CD4-positive, alpha-beta T cell treated with Interleukin-17A for 1 hour (primary cell): ENCODE measurements around the gene WDR76.
"Not testable (repeated sequence)": the region's sequence is repeated elsewhere in the genome, so short reads cannot be mapped to it uniquely, and the experiment has no call there.

ENCODE experiments used
- DNase-seq: peaks from one replicate; pipeline ENCODE4 v3.0.0-alpha.2; 2020

Gene WDR76

GRCh38 chr15:43826508-43827341, at the start of gene WDR76:
Gene WDR76 (plus strand): TSS chr15:43827002. CDS start chr15:43827033, 31 bp downstream.
- peak; percentile 76 for DNase-seq

- DNase-seq = peak; percentile 88
These were observed 49.4 kb upstream of the WDR76 start for GRCh38 chr15:43777267-43777914.

- no peak for DNase-seq
These were observed 47.8 kb upstream of the WDR76 start for GRCh38 chr15:43779016-43779415.

- DNase-seq = no peak
These were observed 37.4 kb upstream of the WDR76 start for GRCh38 chr15:43789409-43789808.

GRCh38 chr15:43791993-43792760, 34.6 kb upstream of the WDR76 start, which contains the start of gene SERF2:
Gene SERF2 (plus strand): TSS chr15:43792320. CDS start chr15:43792377, 57 bp downstream.
- peak; percentile 100 for DNase-seq

GRCh38 chr15:43792761-43793476, 33.9 kb upstream of the WDR76 start:
- peak; percentile 59 for DNase-seq

- no peak for DNase-seq
These were observed 33.2 kb upstream of the WDR76 start for GRCh38 chr15:43793647-43794046.

- DNase-seq = no peak
These were observed 32.3 kb upstream of the WDR76 start for GRCh38 chr15:43794269-43795037.

GRCh38 chr15:43795197-43795596, 31.6 kb upstream of the WDR76 start:
- DNase-seq = no peak

GRCh38 chr15:43795997-43796396, 30.8 kb upstream of the WDR76 start:
- no peak for DNase-seq

- no peak for DNase-seq
These were observed 30.2 kb upstream of the WDR76 start for GRCh38 chr15:43796566-43796965.

GRCh38 chr15:43799209-43799944, 27.4 kb upstream of the WDR76 start:
- no peak for DNase-seq

GRCh38 chr15:43799945-43800285, 26.9 kb upstream of the WDR76 start, which contains the start of gene SERINC4:
Gene SERINC4 (minus strand): TSS chr15:43800220. CDS start chr15:43799986, 234 bp downstream.
- DNase-seq = no peak

GRCh38 chr15:43800286-43801141, 26.3 kb upstream of the WDR76 start, which contains the start of gene HYPK:
Gene HYPK (plus strand): TSS chr15:43800599. CDS start chr15:43800623, 24 bp downstream.
- DNase-seq = peak; percentile 95

GRCh38 chr15:43802676-43803075, 24.1 kb upstream of the WDR76 start:
- not testable (repeated sequence) for DNase-seq

- DNase-seq = no peak
These were observed 18.3 kb upstream of the WDR76 start for GRCh38 chr15:43808435-43808950.

- no peak for DNase-seq
These were observed 17.7 kb upstream of the WDR76 start for GRCh38 chr15:43808960-43809678.

- DNase-seq = not testable (repeated sequence)
These were observed 11.7 kb upstream of the WDR76 start for GRCh38 chr15:43815064-43815463.

- DNase-seq = no peak
These were observed 5.3 kb upstream of the WDR76 start for GRCh38 chr15:43821505-43821904.
